DMS53 treated with DMSO at 0.1 percent for 48 hours (cell line): ENCODE data around the gene LDLRAD2.
"Not testable (repeated sequence)": the region's sequence is repeated elsewhere in the genome, so short reads cannot be mapped to it uniquely, and the experiment has no call there.

Experiments
- DNase-seq: peaks from one replicate; lab custom pipeline; 2025; ENCODE audit not compliant: unreplicated experiment; lab: John Stamatoyannopoulos, UW

Gene LDLRAD2

DNA sequence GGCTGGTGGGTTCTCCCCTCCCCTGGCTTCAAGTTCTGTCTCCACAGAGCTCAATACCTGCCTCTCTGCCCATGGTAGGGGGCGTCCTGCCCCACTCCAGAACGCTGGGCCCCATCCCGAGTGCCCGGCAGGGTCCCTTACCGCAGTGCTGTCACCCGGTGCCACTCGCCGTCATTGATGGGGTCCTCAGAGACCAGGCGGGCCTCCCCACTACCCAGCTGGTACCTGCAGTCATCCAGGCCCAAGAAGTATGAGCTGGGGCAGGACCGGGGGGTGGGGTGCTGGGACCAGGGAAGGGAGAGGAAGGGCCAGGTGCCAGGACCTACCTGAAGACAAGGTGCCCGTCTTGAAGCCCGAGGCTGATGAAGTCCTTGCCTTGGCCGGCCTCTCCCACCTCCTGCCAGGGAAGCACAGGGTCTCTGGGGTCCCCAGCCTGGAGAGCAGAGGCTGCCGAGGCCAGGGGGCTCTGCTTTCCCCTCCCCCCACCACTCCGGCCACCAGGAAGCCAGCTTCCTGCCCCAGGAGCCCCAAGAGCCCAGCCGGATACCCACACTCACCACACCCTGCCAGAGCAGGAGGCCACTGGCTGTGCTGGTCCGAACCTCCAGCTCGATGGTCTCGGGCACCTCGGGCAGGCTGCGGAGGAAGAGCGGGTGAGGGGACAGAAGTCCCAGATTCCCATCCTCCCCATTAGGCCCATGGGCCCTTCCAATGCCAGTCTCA lies 12.1 kb downstream of the LDLRAD2 start:
- DNase-seq: no peak

DNA sequence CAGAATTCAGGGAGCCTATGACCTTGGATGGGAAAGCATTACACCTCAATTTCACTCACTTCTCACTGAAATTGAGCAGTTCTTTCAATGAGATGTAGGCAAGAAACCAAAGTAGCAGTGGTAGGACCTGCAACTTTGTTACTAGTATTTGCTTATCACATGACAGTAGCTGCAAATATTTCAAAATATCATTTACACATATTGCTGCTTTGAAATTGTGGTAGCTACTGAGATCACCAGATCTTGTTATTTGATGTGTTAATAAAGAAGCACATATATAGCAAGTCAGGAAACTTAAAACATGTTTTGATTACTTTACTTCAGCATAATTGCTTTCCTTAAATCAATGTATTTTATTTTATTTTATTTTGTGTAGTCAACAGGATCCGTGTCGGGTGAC lies 12.9 kb downstream of the LDLRAD2 start:
- DNase-seq: no peak

DNA sequence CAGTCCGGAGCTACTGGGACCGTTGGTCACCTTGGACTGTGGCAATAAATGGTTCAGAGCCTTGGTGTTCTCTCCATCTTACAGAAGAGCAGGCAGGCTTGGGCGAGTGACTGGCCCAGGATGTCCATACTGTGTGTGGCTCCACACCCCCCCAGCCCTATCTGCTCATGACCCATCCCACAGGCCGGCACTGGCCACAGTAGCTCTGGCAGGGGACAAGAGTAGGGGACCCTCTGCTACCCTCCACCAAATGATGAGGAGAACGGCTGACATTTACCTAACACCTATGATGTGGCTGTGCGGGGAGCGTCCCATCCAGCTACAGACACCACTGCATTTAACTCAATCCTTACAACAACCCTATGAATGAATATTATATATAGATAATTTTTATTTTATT lies 13.3 kb downstream of the LDLRAD2 start:
- no peak for DNase-seq

DNA sequence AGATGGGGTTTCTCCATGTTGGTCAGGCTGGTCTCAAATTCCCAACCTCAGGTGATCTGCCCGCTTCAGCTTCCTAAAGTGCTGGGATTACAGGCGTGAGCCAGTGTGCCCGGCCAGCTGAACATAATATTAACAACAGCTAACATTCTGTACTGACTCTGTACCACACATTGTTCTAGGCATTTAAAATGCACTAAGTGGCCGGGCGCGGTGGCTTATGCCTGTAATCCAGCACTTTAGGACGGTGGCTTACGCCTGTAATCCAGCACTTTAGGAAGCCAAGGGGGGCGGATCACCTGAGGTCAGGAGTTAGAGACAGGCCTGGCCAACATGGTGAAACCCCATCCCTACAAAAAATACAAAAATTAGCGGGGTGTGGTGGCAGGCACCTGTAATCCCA lies 14.6 kb downstream of the LDLRAD2 start:
- DNase-seq: not testable (repeated sequence)

- DNase-seq: no peak
These were observed 15.1 kb downstream of the LDLRAD2 start for GRCh38 chr1:21827141-21827679.

GRCh38 chr1:21828075-21828474 lies 16.0 kb downstream of the LDLRAD2 start:
- no peak for DNase-seq

DNA sequence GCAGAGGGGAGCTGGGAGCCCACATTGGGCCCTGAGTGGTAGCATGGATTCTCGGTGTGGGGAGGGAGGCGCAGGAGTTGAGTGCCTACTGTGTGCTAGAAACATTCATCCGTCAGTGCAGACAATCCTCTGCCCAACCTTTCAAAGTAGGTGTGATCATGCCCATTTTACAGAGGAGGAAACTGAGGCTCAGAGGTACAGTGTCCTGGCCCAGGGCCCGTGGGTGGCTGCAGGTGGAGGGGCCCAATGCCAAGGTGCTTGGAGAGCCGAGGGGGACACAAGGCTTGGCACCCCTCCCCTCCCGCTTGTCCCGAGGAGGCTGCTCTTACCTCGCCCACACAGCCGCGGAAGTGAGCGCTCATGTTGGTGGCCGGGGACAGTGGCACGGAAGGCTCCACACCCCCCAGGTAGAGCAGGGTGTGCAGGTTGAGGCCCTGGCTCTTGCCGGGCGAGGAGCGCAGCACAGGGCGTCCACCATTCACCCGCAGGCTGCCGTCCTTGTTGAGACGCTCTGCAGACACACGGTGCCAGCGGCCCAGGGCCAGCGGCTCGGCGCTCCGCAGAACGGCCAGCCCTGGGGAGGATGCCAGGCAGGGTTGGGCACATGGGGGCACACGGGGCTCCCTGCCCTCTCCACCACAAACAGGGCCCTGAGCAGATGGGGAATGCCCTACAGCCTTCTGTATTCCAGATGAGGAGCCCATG lies 16.6 kb downstream of the LDLRAD2 start:
- no peak for DNase-seq

- DNase-seq: no peak
These were observed 17.2 kb downstream of the LDLRAD2 start for GRCh38 chr1:21829294-21829693.

- DNase-seq: no peak
These were observed 18.9 kb downstream of the LDLRAD2 start for GRCh38 chr1:21830792-21831453.

DNA sequence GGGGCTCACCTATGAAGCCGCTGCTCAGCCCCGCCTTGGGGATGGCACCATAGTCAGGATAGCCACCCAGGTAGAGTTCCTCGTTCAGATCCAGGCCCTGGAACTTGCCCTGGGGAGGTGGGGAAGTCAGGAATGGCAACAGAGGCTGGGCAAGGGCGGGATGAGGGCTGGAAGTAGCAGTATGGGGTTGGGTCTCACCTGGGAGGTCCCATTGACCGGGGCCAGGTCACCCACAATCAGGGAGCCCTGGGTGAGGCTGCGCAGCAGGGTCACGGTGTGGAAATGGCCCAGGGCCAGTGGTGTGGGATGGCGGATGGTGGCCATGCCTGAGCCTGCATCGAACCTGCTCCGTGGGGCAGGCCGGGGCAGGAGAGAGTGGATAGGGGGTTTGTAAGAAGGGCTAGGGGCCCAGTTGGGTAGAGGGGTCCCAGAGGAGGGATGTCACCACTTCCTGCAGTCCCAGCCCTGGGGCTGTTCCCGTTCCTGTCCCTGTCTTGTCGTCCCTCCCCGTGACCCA lies 19.4 kb downstream of the LDLRAD2 start:
- no peak for DNase-seq

GRCh38 chr1:21833392-21833976 lies 21.4 kb downstream of the LDLRAD2 start:
- DNase-seq: no peak

DNA sequence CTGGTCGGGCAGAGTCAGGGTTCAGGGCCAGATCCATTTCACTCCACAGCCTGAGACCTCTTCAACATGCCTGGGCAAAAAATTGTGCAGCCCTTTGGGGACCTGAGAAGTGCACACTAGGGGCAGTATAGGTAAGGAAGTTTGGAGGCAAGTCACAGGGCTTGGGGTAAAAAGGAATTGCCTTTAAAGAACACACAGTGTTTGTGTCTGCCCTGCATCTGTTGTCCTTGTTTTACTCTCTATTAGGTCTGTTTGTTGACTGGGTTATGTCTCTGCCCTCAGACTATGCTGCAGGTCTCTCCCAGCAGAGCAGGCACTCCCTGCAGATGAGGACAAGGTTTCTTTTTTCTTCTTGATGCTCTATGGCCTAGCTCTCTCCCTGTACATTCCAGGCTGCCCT lies 22.0 kb downstream of the LDLRAD2 start:
- DNase-seq: no peak

DNA sequence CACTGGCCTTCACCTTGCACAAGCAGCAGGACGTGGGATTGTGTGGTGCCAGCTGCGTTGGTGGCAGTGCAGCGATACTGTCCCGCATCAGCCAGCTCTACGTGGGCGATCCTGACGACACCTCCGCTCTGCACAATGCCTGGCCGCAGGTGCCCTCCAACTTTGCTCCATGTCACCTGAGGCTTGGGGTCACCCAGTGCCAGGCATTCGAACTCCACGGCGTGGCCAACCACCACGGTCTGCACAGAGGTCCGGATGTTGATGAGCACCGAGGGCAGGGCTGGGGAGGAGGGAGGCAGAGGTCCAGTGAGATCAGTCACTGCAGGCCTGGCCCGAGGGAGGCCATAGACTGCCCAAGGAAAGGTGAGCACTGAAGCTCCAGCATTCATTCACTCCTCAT lies 22.6 kb downstream of the LDLRAD2 start:
- DNase-seq: no peak

- no peak for DNase-seq
These were observed 23.9 kb downstream of the LDLRAD2 start for GRCh38 chr1:21836010-21836409.

- DNase-seq: no peak
These were observed 24.7 kb downstream of the LDLRAD2 start for GRCh38 chr1:21836729-21837128.

DNA sequence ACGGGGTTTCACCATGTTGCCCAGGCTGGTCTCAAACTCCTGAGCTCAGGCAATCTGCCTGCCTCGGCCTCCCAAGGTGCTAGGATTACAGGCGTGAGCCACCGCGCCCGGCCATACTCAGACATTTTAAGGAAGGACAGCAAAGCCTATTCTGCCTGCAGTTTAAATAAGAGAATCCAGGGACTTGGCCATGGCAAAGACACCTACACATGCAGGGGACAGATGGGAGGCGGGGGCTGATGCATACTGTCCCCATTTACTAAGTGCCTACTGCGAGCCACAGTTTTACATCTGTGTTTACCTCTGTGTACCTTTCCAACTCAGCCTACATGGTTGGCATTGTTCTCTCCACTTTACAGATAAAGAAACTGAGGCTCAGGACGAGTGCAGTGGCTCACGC lies 25.4 kb downstream of the LDLRAD2 start:
- no peak for DNase-seq

- DNase-seq: no peak
These were observed 26.5 kb downstream of the LDLRAD2 start for GRCh38 chr1:21838359-21839157.

DNA sequence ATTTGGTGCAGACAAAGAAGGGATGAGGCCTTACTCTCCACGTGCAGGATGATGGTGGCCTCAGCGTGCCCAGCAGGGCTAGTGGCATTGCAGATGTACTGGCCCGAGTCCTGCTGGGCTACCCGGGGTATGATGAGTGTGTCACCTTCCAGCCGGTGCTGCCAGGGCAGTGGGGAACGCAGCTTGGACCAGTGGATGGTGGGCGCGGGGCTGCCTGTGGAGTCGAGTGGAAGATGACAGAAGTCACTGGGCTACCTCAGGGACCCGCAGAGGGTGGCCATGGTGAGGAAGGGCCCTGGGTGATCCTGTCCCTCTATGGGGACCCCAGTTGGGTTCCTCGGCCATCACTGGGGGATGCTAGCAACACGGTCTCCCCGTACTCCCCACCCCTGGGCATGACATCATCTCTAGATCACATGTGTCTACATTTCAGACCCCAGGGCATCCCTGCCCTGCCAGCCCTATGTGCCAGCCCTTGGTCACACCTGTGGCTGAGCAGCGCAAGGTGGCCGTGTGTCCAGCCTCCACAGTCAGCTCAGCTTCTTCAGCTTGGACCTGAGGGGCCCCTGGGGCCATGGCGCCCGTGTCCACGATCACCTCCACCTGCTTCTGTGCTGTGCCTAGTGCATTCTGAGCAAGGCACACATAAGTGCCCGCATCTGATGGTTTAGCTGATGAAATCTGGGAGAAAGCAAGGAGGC lies 27.4 kb downstream of the LDLRAD2 start:
- no peak for DNase-seq

- DNase-seq: no peak
These were observed 28.9 kb downstream of the LDLRAD2 start for GRCh38 chr1:21840981-21841380.
